H9 (cell line): ENCODE results near the gene SLC12A6. TPM values are rescaled to one million over a fixed set of nuclear protein-coding genes. Genes with fewer than 3 reads are reported as not detected.

Source experiments
- DNase-seq: peaks from one replicate; pipeline ENCODE4 v3.0.0-alpha.2; 2017
- H2AFZ ChIP-seq: one replicate; pipeline ENCODE4 v1.6.1; 2013; ENCODE audit warnings: mild to moderate bottlenecking, low read length, control low read depth, moderate library complexity
- H2AK5ac ChIP-seq: 2 replicates; pipeline ENCODE4 v1.6.1; 2013; ENCODE audit warnings: low read length, control low read depth, mixed read lengths; ENCODE audit not compliant: insufficient read length
- H2BK120ac ChIP-seq: one replicate; pipeline ENCODE4 v1.6.1; 2013; ENCODE audit warnings: low read depth, mild to moderate bottlenecking, low read length, control low read depth, inconsistent platforms; ENCODE audit not compliant: poor library complexity, severe bottlenecking
- H2BK12ac ChIP-seq: 2 replicates; pipeline ENCODE4 v1.6.1; 2013; ENCODE audit warnings: low read length, control low read depth, mixed read lengths, low read depth; ENCODE audit not compliant: insufficient read length
- H2BK15ac ChIP-seq: 2 replicates; pipeline ENCODE4 v1.6.1; 2013; ENCODE audit warnings: low read depth, low read length, control low read depth
- H2BK20ac ChIP-seq: one replicate; pipeline ENCODE4 v1.6.1; 2013; ENCODE audit warnings: low read depth, mild to moderate bottlenecking, low read length, control low read depth, inconsistent platforms; ENCODE audit not compliant: poor library complexity, severe bottlenecking
- H2BK5ac ChIP-seq: 2 replicates; pipeline ENCODE4 v1.6.1; 2013; ENCODE audit warnings: low read length, control low read depth, mixed read lengths; ENCODE audit not compliant: insufficient read length
- H3K14ac ChIP-seq: 2 replicates; pipeline ENCODE4 v1.6.1; 2013; ENCODE audit warnings: low read length, control low read depth; ENCODE audit not compliant: insufficient read depth
- H3K18ac ChIP-seq: 2 replicates; pipeline ENCODE4 v1.6.1; 2013; ENCODE audit warnings: low read depth, mild to moderate bottlenecking, mixed read lengths, low read length, control low read depth; ENCODE audit not compliant: insufficient read length
- H3K23ac ChIP-seq: 2 replicates; pipeline ENCODE4 v1.6.1; 2013; ENCODE audit warnings: low read length, control low read depth, mixed read lengths, low read depth; ENCODE audit not compliant: insufficient read length
- H3K23me2 ChIP-seq: 2 replicates; pipeline ENCODE4 v1.6.1; 2013; ENCODE audit warnings: low read depth, mild to moderate bottlenecking, mixed read lengths, low read length, control low read depth; ENCODE audit not compliant: insufficient read length, poor library complexity, severe bottlenecking
- H3K27ac ChIP-seq: 2 replicates; pipeline ENCODE4 v1.5.1; 2013; ENCODE audit warnings: low read length, control low read depth, mixed read lengths, low read depth; ENCODE audit not compliant: insufficient read length
- H3K27me3 ChIP-seq: 2 replicates; pipeline ENCODE4 v1.6.1; 2013; ENCODE audit warnings: low read length, control low read depth, inconsistent platforms; ENCODE audit not compliant: insufficient read depth
- H3K4ac ChIP-seq: 2 replicates; pipeline ENCODE4 v1.6.1; 2013; ENCODE audit warnings: low read depth, mild to moderate bottlenecking, control low read depth, inconsistent platforms, low read length, moderate library complexity
- H3K4me1 ChIP-seq: 2 replicates; pipeline ENCODE4 v1.6.1; 2013; ENCODE audit warnings: low read length, control low read depth, inconsistent platforms; ENCODE audit not compliant: insufficient read depth
- H3K4me2 ChIP-seq: 2 replicates; pipeline ENCODE4 v1.6.1; 2013; ENCODE audit warnings: low read length, control low read depth, mixed read lengths; ENCODE audit not compliant: insufficient read length, insufficient read depth
- H3K56ac ChIP-seq: 2 replicates; pipeline ENCODE4 v1.6.1; 2013; ENCODE audit warnings: low read depth, mild to moderate bottlenecking, mixed read lengths, low read length, control low read depth; ENCODE audit not compliant: insufficient read length
- H3K79me1 ChIP-seq: 2 replicates; pipeline ENCODE4 v1.6.1; 2013; ENCODE audit warnings: low read depth, mild to moderate bottlenecking, moderate library complexity, low read length, control low read depth, inconsistent platforms; ENCODE audit not compliant: insufficient read depth, poor library complexity, severe bottlenecking
- H3K79me2 ChIP-seq: 2 replicates; pipeline ENCODE4 v1.6.1; 2013; ENCODE audit warnings: low read length, control low read depth, inconsistent platforms; ENCODE audit not compliant: insufficient read depth
- H3K9ac ChIP-seq: 2 replicates; pipeline ENCODE4 v1.6.1; 2013; ENCODE audit warnings: low read length, control low read depth, mixed read lengths; ENCODE audit not compliant: insufficient read length; ENCODE audit errors: extremely low read depth
- H3K9me3 ChIP-seq: one replicate; pipeline ENCODE4 v1.6.1; 2013; ENCODE audit warnings: low read depth, low read length, inconsistent platforms; ENCODE audit not compliant: control insufficient read depth
- H3T11ph ChIP-seq: one replicate; pipeline ENCODE4 v1.6.1; 2013; ENCODE audit warnings: mild to moderate bottlenecking, low read length, control low read depth, inconsistent platforms
- H4K20me1 ChIP-seq: one replicate; pipeline ENCODE4 v1.6.1; 2013; ENCODE audit not compliant: control insufficient read depth, insufficient read length, insufficient read depth
- H4K5ac ChIP-seq: 2 replicates; pipeline ENCODE4 v1.6.1; 2013; ENCODE audit warnings: low read depth, mild to moderate bottlenecking, mixed read lengths, low read length, control low read depth; ENCODE audit not compliant: insufficient read length
- H4K8ac ChIP-seq: replicated peaks from 2 replicates; pipeline ENCODE4 v1.6.1; 2013; ENCODE audit warnings: low read length, control low read depth, mixed read lengths, low read depth; ENCODE audit not compliant: insufficient read length
- H4K91ac ChIP-seq: 2 replicates; pipeline ENCODE4 v1.6.1; 2013; ENCODE audit warnings: low read depth, mild to moderate bottlenecking, moderate library complexity, mixed read lengths, low read length, control low read depth; ENCODE audit not compliant: insufficient read length
- H3K27ac Mint-ChIP-seq, 3 experiments: 2 replicates in 2 of 3; 3 replicates in 1 of 3; pipeline ENCODE4 v1.8.0; 2020 to 2021; ENCODE audit warnings: mixed read lengths in 3 of 3, mild to moderate bottlenecking in 1 of 3, moderate library complexity in 1 of 3
- H3K27me3 Mint-ChIP-seq: 2 replicates; pipeline ENCODE4 v1.8.0; 2021; ENCODE audit warnings: low read depth, mild to moderate bottlenecking, moderate library complexity, mixed read lengths
- H3K36me3 Mint-ChIP-seq, 3 experiments: 2 replicates in 2 of 3; 3 replicates in 1 of 3; pipeline ENCODE4 v1.8.0; 2020 to 2021; ENCODE audit warnings: low read depth in 3 of 3, mixed read lengths in 3 of 3; ENCODE audit not compliant: insufficient read depth in 1 of 3
- H3K4me1 Mint-ChIP-seq, 2 experiments: 2 replicates each; pipeline ENCODE4 v1.8.0; 2020; ENCODE audit warnings: mixed read lengths in 2 of 2
- H3K4me3 Mint-ChIP-seq, 2 experiments: 2 replicates in 1 of 2; 3 replicates in 1 of 2; pipeline ENCODE4 v1.8.0; 2020 to 2021; ENCODE audit warnings: mild to moderate bottlenecking in 2 of 2, mixed read lengths in 2 of 2, moderate library complexity in 1 of 2
- H3K9me3 Mint-ChIP-seq, 2 experiments: 2 replicates in 1 of 2; 3 replicates in 1 of 2; pipeline ENCODE4 v1.8.0; 2020; ENCODE audit warnings: mild to moderate bottlenecking in 2 of 2, mixed read lengths in 2 of 2, moderate library complexity in 1 of 2
- CTCF ChIP-seq: fragments of 200-600 bp; sonication (generic); conservative IDR thresholded peaks from 3 replicates; pipeline ENCODE4 v1.8.0; 2021; ENCODE audit warnings: antibody characterized with exemption, mild to moderate bottlenecking
- WGBS: extraction: QIAGEN DNeasy Blood & Tissue Kit; methylation state at CpG from one replicate; pipeline ENCODE4 v1.1.7; 2013; ENCODE audit warnings: missing lambda C conversion rate, low lambda C conversion rate, mixed read lengths; ENCODE audit not compliant: insufficient read length; ENCODE audit errors: extremely low coverage; 5-methylcytosine and 5-hydroxymethylcytosine counted together
- total RNA-seq: library from RNA; stranded (reverse); gene quantifications from 2 replicates; pipeline ENCODE4 v1.2.1, GENCODE V29; 2021

The SLC12A6 gene
- total RNA-seq, 1 experiment from 2014 or later = 11.1 TPM

- TF ChIP-seq CTCF = no peak
- Histone ChIP-seq H3K4me1 (peaks cover 6% of the 10 kb centered on the region; the same call in 1 of the 2 replicates), H2AK5ac (no peak overlapping the region), H4K91ac (no peak overlapping the region), H4K8ac (no peak overlapping the region), H3K27me3 (no peaks in the 10 kb centered on the region), H2BK120ac (no peak overlapping the region), H2BK15ac (no peak overlapping the region), H3K56ac (no peak overlapping the region), H3K14ac (no peak overlapping the region), H3K23me2 (peaks cover 4% of the 10 kb centered on the region), H4K20me1 (no peaks in the 10 kb centered on the region), H3K27ac (no peak overlapping the region), H3K9me3 (no peaks in the 10 kb centered on the region), H3K18ac (no peak overlapping the region), H2BK20ac (no peak overlapping the region), H3K79me2 (peaks cover 6% of the 10 kb centered on the region; the same call in 1 of the 2 replicates), H3K9ac (no peak overlapping the region), H2BK5ac (no peak overlapping the region), H2AFZ (no peak overlapping the region), H3K4me2 (no peak overlapping the region), H3T11ph (no peak overlapping the region), H3K23ac (no peak overlapping the region), H4K5ac (no peak overlapping the region), H2BK12ac (no peak overlapping the region), H3K4ac (no peak overlapping the region), H3K79me1 (peaks cover 9% of the 10 kb centered on the region)
- DNase-seq = no peak
- no peaks in the 10 kb centered on the region; the same call in 1 of the 2 replicates for H3K27me3 Mint-ChIP-seq
- H3K9me3 Mint-ChIP-seq = no peaks in the 10 kb centered on the region
- H3K4me3 Mint-ChIP-seq = no peak overlapping the region
- H3K36me3 Mint-ChIP-seq = peaks cover 32 to 67% (median 65%) of the 10 kb centered on the region in 3 experiments; a peak in 6 of 7 replicates
- H3K4me1 Mint-ChIP-seq = peaks cover 18 to 23% of the 10 kb centered on the region in 2 experiments
- WGBS = no CpG with 5 or more reads among the region's 7 CpGs
- H3K27ac Mint-ChIP-seq = no peak overlapping the region; a peak in 1 of 7 replicates
Observed at GRCh38 chr15:34361278-34361677, 23.7 kb upstream of the SLC12A6 start.
